PC-9 (cell line): ENCODE results near the gene CTNNA3.

Source experiments
- EZH2 ChIP-seq: fragments of 200-600 bp; sonication (generic); IDR thresholded peaks from 2 replicates; pipeline ENCODE4 v1.8.0; 2017; ENCODE audit warnings: antibody characterized with exemption, low read depth
- TF ChIP-seq, protein P1 (sequence below): fragments of 200-600 bp; sonication (generic); conservative IDR thresholded peaks from 2 replicates; pipeline ENCODE4 v1.6.1; 2017; ENCODE audit warnings: mixed run types, antibody characterized with exemption, mild to moderate bottlenecking, moderate library complexity

DNA sequence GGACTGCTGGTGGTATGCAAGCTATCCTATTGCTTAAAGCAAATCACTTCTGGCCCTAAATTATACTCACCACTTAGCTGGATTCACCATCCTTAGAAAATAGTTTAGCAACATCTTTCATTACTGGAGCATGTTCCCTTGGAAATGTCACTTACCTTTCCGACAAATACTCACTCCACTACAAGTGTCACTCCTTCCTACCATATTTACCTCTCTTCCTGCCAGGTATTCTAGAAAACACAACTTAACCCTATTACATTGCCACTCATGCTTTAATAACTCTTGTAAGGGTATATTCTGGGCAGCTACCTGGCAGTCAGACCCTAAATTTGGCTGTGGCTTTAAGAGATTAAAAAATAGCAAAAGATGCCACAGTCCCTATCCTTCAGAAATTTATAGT lies 37.5 kb upstream of the CTNNA3 start:
- TF ChIP-seq, protein P1, sequence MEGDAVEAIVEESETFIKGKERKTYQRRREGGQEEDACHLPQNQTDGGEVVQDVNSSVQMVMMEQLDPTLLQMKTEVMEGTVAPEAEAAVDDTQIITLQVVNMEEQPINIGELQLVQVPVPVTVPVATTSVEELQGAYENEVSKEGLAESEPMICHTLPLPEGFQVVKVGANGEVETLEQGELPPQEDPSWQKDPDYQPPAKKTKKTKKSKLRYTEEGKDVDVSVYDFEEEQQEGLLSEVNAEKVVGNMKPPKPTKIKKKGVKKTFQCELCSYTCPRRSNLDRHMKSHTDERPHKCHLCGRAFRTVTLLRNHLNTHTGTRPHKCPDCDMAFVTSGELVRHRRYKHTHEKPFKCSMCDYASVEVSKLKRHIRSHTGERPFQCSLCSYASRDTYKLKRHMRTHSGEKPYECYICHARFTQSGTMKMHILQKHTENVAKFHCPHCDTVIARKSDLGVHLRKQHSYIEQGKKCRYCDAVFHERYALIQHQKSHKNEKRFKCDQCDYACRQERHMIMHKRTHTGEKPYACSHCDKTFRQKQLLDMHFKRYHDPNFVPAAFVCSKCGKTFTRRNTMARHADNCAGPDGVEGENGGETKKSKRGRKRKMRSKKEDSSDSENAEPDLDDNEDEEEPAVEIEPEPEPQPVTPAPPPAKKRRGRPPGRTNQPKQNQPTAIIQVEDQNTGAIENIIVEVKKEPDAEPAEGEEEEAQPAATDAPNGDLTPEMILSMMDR, result no peak
- TF ChIP-seq EZH2, result no peak
